Amniotic epithelial cell (primary cell): ENCODE data around the gene ARHGAP11B.
A peak's percentile ranks its signal among the peaks of the same experiment; 100 is the strongest.
"Not testable (repeated sequence)": the region's sequence is repeated elsewhere in the genome, so short reads cannot be mapped to it uniquely, and the experiment has no call there.

Source experiments
- DNase-seq: peaks from one replicate; pipeline ENCODE4 v3.0.0-alpha.2; 2010; ENCODE audit warnings: low read depth

ARHGAP11B gene

GRCh38 chr15:30625436-30626193 lies at the start of gene ARHGAP11B:
TSS of gene ARHGAP11B (plus strand) at chr15:30626128.
- DNase-seq: peak; percentile 98

GRCh38 chr15:30579394-30579970 lies 46.4 kb upstream of the ARHGAP11B start:
- not testable (repeated sequence) for DNase-seq

GRCh38 chr15:30580716-30581115 lies 45.2 kb upstream of the ARHGAP11B start:
- not testable (repeated sequence) for DNase-seq

- not testable (repeated sequence) for DNase-seq
Measured at GRCh38 chr15:30598953-30599352, 27.0 kb upstream of the ARHGAP11B start.

- DNase-seq: not testable (repeated sequence)
Measured at GRCh38 chr15:30603796-30604195, 22.1 kb upstream of the ARHGAP11B start, which contains the start of gene GOLGA8H. TSS of gene GOLGA8H (plus strand) at chr15:30604028. CDS start at chr15:30604126, 98 bp downstream.

- not testable (repeated sequence) for DNase-seq
Measured at GRCh38 chr15:30612271-30612670, 13.7 kb upstream of the ARHGAP11B start.

- peak; percentile 21 for DNase-seq
Measured at GRCh38 chr15:30621342-30621741, 4.6 kb upstream of the ARHGAP11B start.

- DNase-seq: peak; percentile 12
Measured at GRCh38 chr15:30626194-30626565, 252 bp downstream of the ARHGAP11B start.

- not testable (repeated sequence) for DNase-seq
Measured at GRCh38 chr15:30626632-30627031, 704 bp downstream of the ARHGAP11B start.

- peak; percentile 38 for DNase-seq
Measured at GRCh38 chr15:30650012-30650929, 24.3 kb downstream of the ARHGAP11B start.

- peak; percentile 30 for DNase-seq
Measured at GRCh38 chr15:30661154-30661553, 35.2 kb downstream of the ARHGAP11B start.

GRCh38 chr15:30669621-30670020 lies 43.7 kb downstream of the ARHGAP11B start:
- DNase-seq: peak; percentile 19

GRCh38 chr15:30670056-30670455 lies 44.1 kb downstream of the ARHGAP11B start:
- no peak for DNase-seq

- DNase-seq: no peak
Measured at GRCh38 chr15:30671309-30671708, 45.4 kb downstream of the ARHGAP11B start.

- DNase-seq: peak; percentile 48
Measured at GRCh38 chr15:30675126-30675525, 49.2 kb downstream of the ARHGAP11B start.

GRCh38 chr15:30675891-30676290 lies 50.0 kb downstream of the ARHGAP11B start:
- DNase-seq: peak; percentile 24

GRCh38 chr15:30680997-30681396 lies 55.1 kb downstream of the ARHGAP11B start:
- peak; percentile 58 for DNase-seq

- not testable (repeated sequence) for DNase-seq
Measured at GRCh38 chr15:30685709-30686285, 59.9 kb downstream of the ARHGAP11B start.

GRCh38 chr15:30686651-30687050 lies 60.7 kb downstream of the ARHGAP11B start:
- not testable (repeated sequence) for DNase-seq
